K562 (cell line): ENCODE data around the gene UNC45A. TPM values are rescaled to one million over a fixed set of nuclear protein-coding genes. Genes with fewer than 3 reads are reported as not detected.

Experiments
- BCLAF1 ChIP-seq, 2 experiments: fragments of 450-650 bp in 1 of 2; IDR thresholded peaks; 2 replicates each; pipeline ENCODE4 v1.6.1; 2011 to 2017; ENCODE audit warnings: low read depth in 2 of 2, antibody characterized with exemption in 1 of 2, borderline replicate concordance in 1 of 2, low read length in 1 of 2, mild to moderate bottlenecking in 1 of 2, mixed read lengths in 1 of 2; ENCODE audit not compliant: control insufficient read depth in 1 of 2
- BRD4 ChIP-seq: fragments of 200-600 bp; sonication (generic); IDR thresholded peaks from 2 replicates; pipeline ENCODE4 v1.6.1; 2017; ENCODE audit warnings: inconsistent platforms
- CBX2 ChIP-seq: fragments of 200-600 bp; sonication (generic); IDR thresholded peaks from one replicate; pipeline ENCODE4 v1.6.1; 2012; ENCODE audit warnings: mild to moderate bottlenecking, low read length, inconsistent platforms; ENCODE audit not compliant: insufficient read depth, poor library complexity, severe bottlenecking
- CREB1 ChIP-seq, 2 experiments: sonication (generic) in 1 of 2; formaldehyde crosslinking in 1 of 2; IDR thresholded peaks; 2 replicates each; pipeline versions ENCODE4 v1.6.1 to v1.8.0; 2012 to 2022; ENCODE audit warnings: inconsistent platforms in 1 of 2, mild to moderate bottlenecking in 1 of 2, missing genetic modification reagents in 1 of 2, moderate library complexity in 1 of 2
- CTBP1 ChIP-seq: fragments of 450-650 bp; IDR thresholded peaks from 2 replicates; pipeline ENCODE4 v1.6.1; 2016; ENCODE audit warnings: borderline replicate concordance
- MCM7 ChIP-seq, 2 experiments: fragments of 450-650 bp; IDR thresholded peaks; 2 replicates each; pipeline ENCODE4 v1.6.1; 2016 to 2018
- NCOA1 ChIP-seq: fragments of 450-650 bp; IDR thresholded peaks from 2 replicates; pipeline ENCODE4 v1.6.1; 2016; ENCODE audit warnings: low read depth
- NEUROD1 ChIP-seq: fragments of 150-350 bp; IDR thresholded peaks from 2 replicates; pipeline ENCODE4 v1.6.1; 2014; ENCODE audit warnings: borderline replicate concordance, low read length, low read depth; ENCODE audit not compliant: partially characterized antibody
- NFE2 ChIP-seq: IDR thresholded peaks from 2 replicates; pipeline ENCODE4 v1.6.1; 2014; ENCODE audit warnings: antibody characterized with exemption, low read depth
- RBM17 ChIP-seq: fragments of 200-400 bp; formaldehyde crosslinking; IDR thresholded peaks from 2 replicates; pipeline ENCODE4 v1.6.1; 2017; ENCODE audit warnings: low read depth, mild to moderate bottlenecking, low read length, borderline replicate concordance
- RNF2 ChIP-seq: sonication (generic); IDR thresholded peaks from 2 replicates; pipeline ENCODE4 v1.6.1; 2016
- STAT5A ChIP-seq: IDR thresholded peaks from 2 replicates; pipeline ENCODE4 v1.6.1; 2012; ENCODE audit warnings: low read length, inconsistent platforms, borderline replicate concordance
- TCF7 ChIP-seq: sonication (generic); IDR thresholded peaks from 2 replicates; pipeline ENCODE4 v1.6.1; 2016; ENCODE audit warnings: antibody characterized with exemption, borderline replicate concordance
- TEAD1 ChIP-seq, 2 experiments: fragments of 450-650 bp in 1 of 2; sonication (generic) in 1 of 2; formaldehyde crosslinking; IDR thresholded peaks; 2 replicates each; pipeline versions ENCODE4 v1.4.0 to v1.8.0; 2020 to 2022; ENCODE audit warnings: mild to moderate bottlenecking in 2 of 2, missing genetic modification reagents in 1 of 2
- ZBED1 ChIP-seq: IDR thresholded peaks from 2 replicates; pipeline ENCODE4 v1.6.1; 2014
- ZNF239 ChIP-seq: fragments of 250-450 bp; sonication (Bioruptor Pico); IDR thresholded peaks from 2 replicates; pipeline ENCODE4 v1.4.0; 2020; ENCODE audit warnings: mild to moderate bottlenecking
- ZNF24 ChIP-seq: fragments of 450-650 bp; IDR thresholded peaks from 2 replicates; pipeline ENCODE4 v1.6.1; 2016
- polyA plus RNA-seq, 8 experiments: library from polyadenylated mRNA; depleted of rRNA in 4 of 8; stranded (reverse) in 5 of 8; unstranded in 3 of 8; fragments of >200 nt; fragmentation: Nextera tagmentation in 2 of 8; fragmentation: Illumina TruSeq in 1 of 8; extraction: Ambion mirVana in 2 of 8; extraction: Trizol in 1 of 8; gene quantifications; 2 replicates each; pipeline versions ENCODE4 v1.2.1 to v1.2.3, GENCODE V29; 2011 to 2014; ENCODE audit warnings: inconsistent platforms in 1 of 8, missing spikeins in 1 of 8
- total RNA-seq, 7 experiments: library from RNA; depleted of rRNA in 6 of 7; stranded (reverse); fragments of >200 nt in 6 of 7; fragmentation: Illumina TruSeq in 2 of 7; extraction: Trizol in 2 of 7; gene quantifications; 2 replicates each; pipeline versions ENCODE4 v1.2.1 to v1.2.3, GENCODE V29; 2011 to 2021; ENCODE audit warnings: low replicate concordance in 1 of 7
- TF ChIP-seq, protein P1 (sequence below), 3 experiments: fragments of 200-800 bp in 1 of 3; sonication (Bioruptor generic) in 1 of 3; sonication (generic) in 1 of 3; formaldehyde crosslinking in 1 of 3; IDR thresholded peaks; 2 replicates each; pipeline versions ENCODE4 v1.6.1 to v1.8.0; 2016 to 2022; ENCODE audit warnings: mild to moderate bottlenecking in 2 of 3, missing compliant biosample characterization in 2 of 3, missing genetic modification characterization in 2 of 3, missing genetic modification reagents in 1 of 3
- TF ChIP-seq, protein P2 (sequence below): fragments of 450-650 bp; IDR thresholded peaks from 2 replicates; pipeline ENCODE4 v1.6.1; 2017; ENCODE audit warnings: antibody characterized with exemption, mild to moderate bottlenecking

UNC45A gene
- total and polyA plus RNA-seq, 9 of the 15 experiments (the other 6 are each of a cell fraction or from before 2014, with no cell fraction given) = 22.4 to 79.3 (median 43.7) TPM

DNA sequence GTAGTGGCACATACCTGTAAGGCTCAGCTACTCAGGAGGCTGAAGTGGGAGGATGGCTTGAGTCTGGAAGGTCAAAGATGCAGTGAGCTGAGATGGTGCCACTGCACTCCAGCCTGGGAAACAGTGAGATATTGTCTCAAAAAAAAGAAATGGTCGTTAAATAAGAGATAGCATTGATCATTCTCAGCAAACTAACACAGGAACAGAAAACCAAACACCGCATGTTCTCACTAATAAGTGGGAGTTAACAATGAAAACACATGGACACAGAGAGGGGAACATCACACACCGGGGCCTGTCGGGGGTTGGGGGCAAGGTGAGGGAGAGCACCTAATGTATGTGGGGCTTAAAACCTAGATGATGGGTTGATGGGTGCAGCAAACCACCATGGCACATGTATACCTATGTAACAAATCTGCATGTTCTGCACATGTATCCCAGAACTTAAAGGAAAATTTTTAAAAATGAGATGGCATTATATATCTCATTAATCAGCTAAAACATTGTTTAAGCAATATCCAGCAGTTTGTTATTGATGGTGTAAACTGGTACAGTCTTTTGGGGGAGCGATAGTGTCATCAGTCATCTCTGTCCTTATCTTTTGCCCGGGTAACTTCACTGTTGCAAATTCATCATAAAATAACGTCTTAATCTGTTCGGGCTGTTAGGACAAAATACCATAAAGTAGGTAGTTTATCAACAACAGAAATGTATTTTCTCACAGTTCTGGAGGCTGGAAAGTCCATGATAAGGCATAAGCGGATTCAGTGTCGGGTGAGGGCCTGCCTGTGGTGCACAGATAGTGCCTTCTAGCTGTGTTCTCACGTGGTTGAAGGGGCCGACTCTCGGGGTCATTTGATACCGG is 33.7 kb upstream of the UNC45A start (continued):
- TF ChIP-seq, protein P1, sequence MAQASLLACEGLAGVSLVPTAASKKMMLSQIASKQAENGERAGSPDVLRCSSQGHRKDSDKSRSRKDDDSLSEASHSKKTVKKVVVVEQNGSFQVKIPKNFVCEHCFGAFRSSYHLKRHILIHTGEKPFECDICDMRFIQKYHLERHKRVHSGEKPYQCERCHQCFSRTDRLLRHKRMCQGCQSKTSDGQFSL (CRISPR knock-in tag; IDR thresholded peaks at IDR 0.05) = no peak
- TF ChIP-seq, protein P1 (tag; IDR thresholded peaks at IDR 0.05) = peak in 1 of 2 experiments; percentile 22; a peak in 1 of 4 replicates
- peak; percentile 99 for TF ChIP-seq STAT5A
- TF ChIP-seq ZNF239 (CRISPR knock-in tag) = peak; percentile 70
- peak; percentile 76; the same call in 1 of the 2 replicates for TF ChIP-seq CTBP1
- no peak for TF ChIP-seq BRD4
- no peak for TF ChIP-seq RBM17
- TF ChIP-seq BCLAF1 (IDR thresholded peaks at IDR 0.05; ENCODE audit: borderline replicate concordance in 1 of 2, control insufficient read depth in 1 of 2, low read depth in 2 of 2, low read length in 1 of 2) = no peak
- peak; percentile 96 for TF ChIP-seq NCOA1
- peak in 1 of 2 experiments; percentile 93; a peak in 2 of 4 replicates for TF ChIP-seq TEAD1 (CRISPR knock-in tag; IDR thresholded peaks at IDR 0.05)
- peak; percentile 79 for TF ChIP-seq NFE2
- TF ChIP-seq, protein P2, sequence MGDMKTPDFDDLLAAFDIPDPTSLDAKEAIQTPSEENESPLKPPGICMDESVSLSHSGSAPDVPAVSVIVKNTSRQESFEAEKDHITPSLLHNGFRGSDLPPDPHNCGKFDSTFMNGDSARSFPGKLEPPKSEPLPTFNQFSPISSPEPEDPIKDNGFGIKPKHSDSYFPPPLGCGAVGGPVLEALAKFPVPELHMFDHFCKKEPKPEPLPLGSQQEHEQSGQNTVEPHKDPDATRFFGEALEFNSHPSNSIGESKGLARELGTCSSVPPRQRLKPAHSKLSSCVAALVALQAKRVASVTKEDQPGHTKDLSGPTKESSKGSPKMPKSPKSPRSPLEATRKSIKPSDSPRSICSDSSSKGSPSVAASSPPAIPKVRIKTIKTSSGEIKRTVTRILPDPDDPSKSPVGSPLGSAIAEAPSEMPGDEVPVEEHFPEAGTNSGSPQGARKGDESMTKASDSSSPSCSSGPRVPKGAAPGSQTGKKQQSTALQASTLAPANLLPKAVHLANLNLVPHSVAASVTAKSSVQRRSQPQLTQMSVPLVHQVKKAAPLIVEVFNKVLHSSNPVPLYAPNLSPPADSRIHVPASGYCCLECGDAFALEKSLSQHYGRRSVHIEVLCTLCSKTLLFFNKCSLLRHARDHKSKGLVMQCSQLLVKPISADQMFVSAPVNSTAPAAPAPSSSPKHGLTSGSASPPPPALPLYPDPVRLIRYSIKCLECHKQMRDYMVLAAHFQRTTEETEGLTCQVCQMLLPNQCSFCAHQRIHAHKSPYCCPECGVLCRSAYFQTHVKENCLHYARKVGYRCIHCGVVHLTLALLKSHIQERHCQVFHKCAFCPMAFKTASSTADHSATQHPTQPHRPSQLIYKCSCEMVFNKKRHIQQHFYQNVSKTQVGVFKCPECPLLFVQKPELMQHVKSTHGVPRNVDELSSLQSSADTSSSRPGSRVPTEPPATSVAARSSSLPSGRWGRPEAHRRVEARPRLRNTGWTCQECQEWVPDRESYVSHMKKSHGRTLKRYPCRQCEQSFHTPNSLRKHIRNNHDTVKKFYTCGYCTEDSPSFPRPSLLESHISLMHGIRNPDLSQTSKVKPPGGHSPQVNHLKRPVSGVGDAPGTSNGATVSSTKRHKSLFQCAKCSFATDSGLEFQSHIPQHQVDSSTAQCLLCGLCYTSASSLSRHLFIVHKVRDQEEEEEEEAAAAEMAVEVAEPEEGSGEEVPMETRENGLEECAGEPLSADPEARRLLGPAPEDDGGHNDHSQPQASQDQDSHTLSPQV = peak; percentile 82
- peak; percentile 87; the same call in 1 of the 2 replicates for TF ChIP-seq TCF7
- no peak for TF ChIP-seq CBX2
- no peak for TF ChIP-seq MCM7 (IDR thresholded peaks at IDR 0.05)
- TF ChIP-seq NEUROD1 = peak; percentile 90
- peak; percentile 81 for TF ChIP-seq ZNF24
- peak; percentile 92 for TF ChIP-seq ZBED1
- peak; percentile 87 for TF ChIP-seq CREB1 (IDR thresholded peaks at IDR 0.05)
- TF ChIP-seq CREB1 (CRISPR knock-in tag; IDR thresholded peaks at IDR 0.05) = 0 out of 2 replicates have a peak, but pooled peaks have one; percentile 28
- peak; percentile 96 for TF ChIP-seq RNF2
